ENCODE measurements around the gene PLEKHG3.

Gene PLEKHG3

DNA sequence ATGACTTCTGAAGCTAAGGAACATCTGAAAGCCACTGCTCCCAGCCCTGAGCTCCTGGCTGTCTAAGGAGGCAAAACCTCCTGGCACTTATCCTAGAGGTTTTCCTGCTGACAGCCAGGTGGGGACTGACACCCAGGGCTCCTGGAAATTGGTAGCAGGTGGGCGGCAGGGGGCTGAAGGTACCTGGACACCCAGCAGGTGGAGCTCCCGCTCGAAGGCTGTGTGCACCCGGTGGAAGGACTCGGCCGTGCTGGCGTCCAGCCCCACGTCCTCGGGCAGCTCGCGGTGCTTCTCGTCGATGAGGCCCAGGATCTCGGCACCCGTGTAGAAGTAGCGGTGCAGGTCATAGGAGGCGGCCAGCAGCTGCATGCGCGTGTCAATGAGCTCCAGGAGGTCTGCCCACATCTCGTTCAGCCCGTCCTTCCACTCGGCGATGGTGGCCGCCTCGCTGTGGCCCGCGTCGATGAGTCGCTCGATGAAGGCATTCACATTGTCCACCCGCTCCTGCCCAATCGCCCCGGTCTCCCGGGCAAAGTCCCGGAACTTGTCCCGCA lies 68.2 kb downstream of the PLEKHG3 start:
- no peak overlapping the region for H3K27ac ChIP-seq
- DNase-seq (ENCODE audit: low read depth, low spot score) = no peak

- no peak overlapping the region for H3K27ac ChIP-seq
- DNase-seq (ENCODE audit: low read depth, low spot score) = no peak
These were observed 68.8 kb downstream of the PLEKHG3 start for GRCh38 chr14:64773046-64773445.

- H3K27ac ChIP-seq = no peak overlapping the region
- DNase-seq (ENCODE audit: low read depth, low spot score) = no peak
These were observed 69.4 kb downstream of the PLEKHG3 start for GRCh38 chr14:64773577-64773976.

DNA sequence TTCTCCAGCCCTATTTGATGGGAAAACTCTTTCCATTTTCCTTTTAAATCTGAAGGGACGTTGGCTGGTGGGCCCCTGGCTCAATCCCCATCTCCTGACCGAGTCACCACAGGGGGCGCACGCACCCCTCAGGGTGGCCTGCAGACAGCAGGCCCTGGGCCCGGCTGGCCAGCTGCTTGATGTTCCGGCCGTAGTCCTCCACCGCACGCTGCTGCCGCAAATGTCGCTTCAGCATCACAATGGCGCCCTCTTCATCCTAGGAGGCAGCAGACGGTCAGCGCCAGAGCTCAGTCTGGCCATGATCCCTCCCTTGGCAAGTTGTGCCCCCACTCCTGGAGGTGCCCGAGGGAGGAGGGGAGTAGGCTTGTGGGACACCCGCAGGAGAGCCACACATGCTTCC lies 70.0 kb downstream of the PLEKHG3 start:
- DNase-seq (ENCODE audit: low read depth, low spot score) = no peak

GRCh38 chr14:64775081-64775777 lies 71.0 kb downstream of the PLEKHG3 start:
- DNase-seq (ENCODE audit: low read depth, low spot score) = no peak

More for the DNA sequence above, 70.0 kb downstream of the PLEKHG3 start:
- H3K27ac ChIP-seq = no peak overlapping the region

DNA sequence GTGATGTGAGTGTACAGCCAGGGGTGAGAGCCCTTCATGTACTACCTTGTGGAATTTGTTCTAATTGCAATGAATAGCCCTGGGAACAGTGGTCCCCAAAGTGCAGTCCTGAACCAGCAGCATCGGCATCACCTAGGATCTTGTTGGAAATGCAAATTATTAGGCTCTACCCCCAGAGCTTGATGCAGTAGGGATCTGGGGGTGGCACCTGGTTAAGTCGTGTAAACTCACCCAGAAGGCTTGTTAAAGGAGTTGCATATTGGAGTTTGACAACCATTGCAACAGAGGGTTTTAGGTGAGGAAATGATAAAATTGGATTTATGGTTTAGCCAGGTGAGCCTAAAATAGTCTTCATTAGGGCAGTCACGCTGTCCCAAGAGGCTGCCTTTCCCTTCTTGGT lies 73.2 kb downstream of the PLEKHG3 start:
- no peak for DNase-seq (ENCODE audit: low read depth, low spot score)
- H3K27ac ChIP-seq = no peak overlapping the region

More at GRCh38 chr14:64775081-64775777, 71.0 kb downstream of the PLEKHG3 start:
- no peak overlapping the region for H3K27ac ChIP-seq

- no peak for DNase-seq (ENCODE audit: low read depth, low spot score)
- H3K27ac ChIP-seq = no peak overlapping the region
These were observed 74.0 kb downstream of the PLEKHG3 start for GRCh38 chr14:64778104-64778754.

DNA sequence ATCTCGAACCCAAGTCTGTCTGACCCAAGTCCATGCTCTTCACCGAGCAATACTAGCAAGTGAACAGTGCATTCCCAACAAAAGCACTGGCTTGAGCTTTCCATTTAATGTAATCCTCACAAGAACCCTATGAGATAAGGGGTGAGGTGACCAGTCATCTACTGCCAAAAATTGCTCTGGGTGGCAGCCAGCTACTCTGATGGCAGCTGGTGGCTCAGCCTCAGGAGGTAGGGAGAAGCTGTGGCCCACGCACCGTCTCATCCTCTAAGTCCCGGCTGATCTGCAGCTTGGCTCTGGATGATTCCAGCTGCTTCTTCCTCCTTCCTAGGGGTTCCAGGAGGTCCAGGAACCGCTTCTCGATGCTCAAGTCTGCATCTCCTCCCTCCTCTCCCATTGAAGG lies 75.2 kb downstream of the PLEKHG3 start:
- no peak for DNase-seq (ENCODE audit: low read depth, low spot score)
- H3K27ac ChIP-seq = no peak overlapping the region

GRCh38 chr14:64782196-64782595 lies 78.0 kb downstream of the PLEKHG3 start:
- H3K27ac ChIP-seq = no peak overlapping the region
- DNase-seq (ENCODE audit: low read depth, low spot score) = no peak

- H3K27ac ChIP-seq = no peak overlapping the region
- DNase-seq (ENCODE audit: low read depth, low spot score) = no peak
These were observed 79.8 kb downstream of the PLEKHG3 start for GRCh38 chr14:64784006-64784405.

GRCh38 chr14:64786296-64787149 lies 82.3 kb downstream of the PLEKHG3 start:
- DNase-seq (ENCODE audit: low read depth, low spot score) = no peak
- H3K27ac ChIP-seq = no peak overlapping the region

DNA sequence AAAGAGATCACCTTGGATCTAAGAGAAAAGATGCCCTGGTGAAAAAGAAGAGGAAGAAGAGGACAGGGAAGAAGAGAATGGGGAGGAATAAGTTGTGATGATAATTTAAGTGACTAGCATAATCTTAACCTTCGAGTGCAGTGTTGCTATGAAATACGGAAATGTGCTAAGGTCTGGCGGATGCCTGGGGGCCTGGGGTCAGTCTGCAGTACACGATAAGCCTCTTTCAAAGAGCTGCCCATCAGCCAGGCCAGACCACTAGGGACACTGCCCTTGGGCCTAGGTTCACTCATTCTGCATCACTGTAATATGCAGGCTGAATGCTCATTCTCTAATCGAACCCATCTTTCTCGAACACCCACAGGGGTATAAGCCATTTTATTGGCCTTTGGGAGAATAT lies 83.4 kb downstream of the PLEKHG3 start:
- no peak for DNase-seq (ENCODE audit: low read depth, low spot score)
- no peak overlapping the region for H3K27ac ChIP-seq

GRCh38 chr14:64788706-64789105 lies 84.5 kb downstream of the PLEKHG3 start:
- DNase-seq (ENCODE audit: low read depth, low spot score) = peak; percentile 68
- no peak overlapping the region for H3K27ac ChIP-seq

GRCh38 chr14:64789696-64790095 lies 85.5 kb downstream of the PLEKHG3 start:
- no peak overlapping the region for H3K27ac ChIP-seq
- no peak for DNase-seq (ENCODE audit: low read depth, low spot score)

DNA sequence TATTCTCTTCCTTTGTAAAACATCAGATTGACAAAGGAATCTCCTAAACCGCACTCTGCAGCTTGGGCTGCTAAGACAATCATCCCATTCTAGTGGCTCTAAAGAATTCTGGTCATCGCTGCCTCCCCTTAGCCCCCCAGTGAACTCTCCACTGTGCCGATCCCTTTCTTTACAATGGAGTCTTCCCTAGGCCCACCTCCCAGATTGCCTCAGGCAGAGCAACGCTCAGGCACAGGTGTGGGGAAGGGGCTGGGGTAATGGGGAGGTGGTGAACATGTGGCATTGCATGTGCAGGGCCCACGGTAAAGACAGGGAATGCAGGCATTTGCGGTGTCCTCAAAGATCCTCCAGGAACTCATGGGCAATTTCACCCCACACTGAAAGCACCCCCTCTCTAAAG lies 86.3 kb downstream of the PLEKHG3 start:
- H3K27ac ChIP-seq = no peak overlapping the region

DNA sequence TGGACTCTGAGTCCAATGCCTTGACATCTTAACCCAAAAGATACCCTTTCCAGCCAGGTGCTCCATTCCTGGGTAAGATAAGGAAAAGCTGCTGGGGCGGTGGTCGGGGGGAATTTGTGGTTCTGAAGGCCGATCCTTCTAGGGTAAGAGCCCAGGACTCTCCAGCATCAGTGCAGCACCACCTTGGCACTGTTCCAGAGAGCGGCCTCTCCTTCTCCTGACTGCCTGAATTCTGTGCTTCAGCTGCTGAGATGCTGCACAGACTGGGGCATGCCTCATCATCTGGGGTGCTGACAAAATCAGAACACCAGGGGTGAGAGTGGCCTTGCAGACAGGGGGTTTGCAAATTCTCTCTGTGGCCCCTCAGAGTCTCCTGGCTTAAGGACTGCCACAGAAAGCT lies 88.0 kb downstream of the PLEKHG3 start:
- no peak for DNase-seq (ENCODE audit: low read depth, low spot score)
- no peak overlapping the region for H3K27ac ChIP-seq

More for the DNA sequence above, 86.3 kb downstream of the PLEKHG3 start:
- no peak for DNase-seq (ENCODE audit: low read depth, low spot score)

GRCh38 chr14:64792871-64793560 lies 88.8 kb downstream of the PLEKHG3 start:
- no peak overlapping the region for H3K27ac ChIP-seq
- no peak for DNase-seq (ENCODE audit: low read depth, low spot score)

GRCh38 chr14:64795211-64795610 lies 91.0 kb downstream of the PLEKHG3 start:
- DNase-seq (ENCODE audit: low read depth, low spot score) = no peak
- H3K27ac ChIP-seq = no peak overlapping the region

GRCh38 chr14:64795921-64796320 lies 91.7 kb downstream of the PLEKHG3 start:
- no peak overlapping the region for H3K27ac ChIP-seq
- no peak for DNase-seq (ENCODE audit: low read depth, low spot score)

DNA sequence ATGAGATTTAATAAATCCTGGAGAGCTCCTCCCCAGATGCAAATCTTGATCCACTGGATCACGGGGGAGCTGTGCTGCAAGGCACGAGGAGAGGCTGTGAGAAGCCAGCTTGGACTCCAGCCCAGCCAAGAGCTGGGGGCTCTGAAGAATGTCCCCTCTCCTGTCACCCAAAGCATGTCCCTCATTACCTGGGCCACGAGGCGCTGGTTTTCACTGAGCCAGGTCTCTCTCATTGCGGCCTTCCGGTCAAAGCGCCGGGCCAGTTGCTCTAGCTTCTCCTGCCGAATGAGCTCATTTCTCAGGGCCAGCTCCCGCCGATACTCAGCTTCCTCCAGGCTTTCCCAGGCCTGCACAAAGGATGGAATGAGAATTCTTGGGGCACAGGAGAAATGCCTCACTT lies 92.1 kb downstream of the PLEKHG3 start:
- no peak for DNase-seq (ENCODE audit: low read depth, low spot score)
- no peak overlapping the region for H3K27ac ChIP-seq

Data from epithelial cell of prostate (primary cell).